HG03469 (cell line): ENCODE measurements around the gene IGFBP3.
"Not testable (repeated sequence)": the region's sequence is repeated elsewhere in the genome, so short reads cannot be mapped to it uniquely, and the experiment has no call there.

Experiments used
- ATAC-seq: cut with Tn5 transposase; IDR thresholded peaks from one replicate; pipeline ENCODE4 v1.9.1; 2021; ENCODE audit warnings: mild to moderate bottlenecking, moderate library complexity, moderate number of reproducible peaks; ENCODE audit not compliant: unreplicated experiment

The IGFBP3 gene

DNA sequence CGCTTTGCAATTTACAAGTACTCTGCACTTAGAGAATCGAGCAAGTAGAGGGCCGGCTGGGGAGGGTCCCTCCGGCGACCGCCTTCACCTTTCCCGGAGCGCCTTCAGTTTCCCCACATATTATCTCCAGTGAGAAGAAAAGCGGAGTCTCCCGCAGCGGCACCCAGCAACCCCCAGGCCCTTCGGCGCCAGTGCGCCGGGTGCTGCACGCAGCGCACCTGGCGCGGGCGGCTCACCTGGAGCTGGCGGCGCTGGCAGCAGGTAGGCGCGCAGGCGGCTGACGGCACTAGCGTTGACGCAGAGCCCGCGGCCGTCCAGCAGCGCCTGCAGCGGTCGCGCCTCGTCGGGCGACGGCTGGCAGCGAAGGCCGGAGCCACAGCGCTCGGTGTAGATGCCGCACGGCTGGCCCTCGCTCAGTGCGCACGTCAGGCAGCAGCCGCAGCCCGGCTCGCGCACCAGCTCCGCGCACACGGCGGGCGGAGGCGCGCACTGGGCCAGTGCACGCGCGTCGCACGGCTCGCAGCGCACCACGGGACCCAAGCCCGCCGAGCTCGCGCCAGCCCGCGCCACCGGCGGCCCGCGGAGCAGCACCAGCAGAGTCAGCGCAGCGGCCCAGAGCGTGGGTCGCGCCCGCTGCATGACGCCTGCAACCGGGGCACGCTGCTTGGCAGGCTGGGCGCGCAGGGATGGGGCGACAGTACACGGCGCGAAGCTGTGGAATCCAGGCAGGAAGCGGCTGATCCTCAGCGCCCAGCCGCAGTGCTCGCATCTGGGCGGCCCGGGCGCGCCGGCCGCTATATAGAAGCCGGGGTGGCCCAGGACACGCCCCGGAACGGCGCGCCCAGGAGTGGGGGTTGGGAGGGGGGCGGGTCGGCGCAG, at the start of gene IGFBP3:
TSS of gene IGFBP3 (minus strand) at position 771 of the 879 bp plus-strand sequence. CDS start at position 639, 132 bp downstream.
- no peak for ATAC-seq

- ATAC-seq = no peak
These were observed 49.4 kb upstream of the IGFBP3 start for GRCh38 chr7:45970454-45970853.

DNA sequence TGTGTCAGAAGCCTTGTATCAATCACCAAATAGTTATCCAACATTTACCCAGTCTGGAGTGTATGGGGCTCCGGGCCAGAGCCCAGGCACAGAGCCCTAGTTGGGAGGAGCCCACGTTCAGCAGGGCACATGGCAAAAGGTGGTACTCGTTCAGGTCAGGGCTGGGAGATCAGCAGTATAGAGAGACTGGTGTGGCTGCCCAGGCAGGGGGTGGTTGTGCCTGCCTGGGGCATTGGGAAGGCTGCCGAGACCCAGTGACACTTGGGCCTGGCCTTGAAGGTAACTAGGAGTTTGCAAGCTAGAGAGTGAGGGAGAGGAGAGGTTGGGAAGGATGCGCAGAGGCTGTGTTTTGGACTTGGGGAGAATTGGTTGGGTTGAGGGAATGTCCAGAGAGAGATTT, 48.9 kb upstream of the IGFBP3 start:
- ATAC-seq = no peak

DNA sequence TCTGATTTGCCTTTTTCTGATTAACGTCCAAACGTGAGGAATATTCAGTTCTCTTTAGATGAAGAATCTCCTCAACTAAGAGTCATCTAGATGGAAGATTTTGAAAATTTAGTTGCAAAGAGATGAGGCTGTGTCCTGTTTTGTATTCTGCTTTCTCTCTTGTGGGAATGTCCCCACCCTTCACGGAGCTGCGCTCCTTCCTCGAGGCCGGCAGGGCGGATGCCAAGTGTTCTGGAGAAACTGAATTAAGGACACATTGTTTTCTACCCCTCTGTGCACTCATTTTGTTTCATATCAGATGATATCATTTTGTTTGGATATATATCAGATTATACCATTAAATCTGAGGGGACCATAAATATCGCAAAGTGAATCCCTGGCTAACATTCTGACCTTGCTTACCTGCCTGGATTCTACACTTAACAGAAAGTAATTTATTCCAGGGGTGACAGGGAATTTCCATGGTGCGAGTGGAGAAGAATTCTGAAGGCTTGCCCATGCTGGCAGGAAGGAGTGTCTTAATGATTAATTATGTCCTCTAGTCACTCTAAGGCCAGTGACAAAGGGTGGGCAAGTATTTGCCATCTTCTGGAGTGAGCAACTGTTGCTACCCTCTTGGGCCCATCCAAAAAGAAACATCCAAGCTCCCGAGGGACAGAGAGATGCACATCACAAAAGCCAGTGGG, 47.9 kb upstream of the IGFBP3 start:
- ATAC-seq = no peak

DNA sequence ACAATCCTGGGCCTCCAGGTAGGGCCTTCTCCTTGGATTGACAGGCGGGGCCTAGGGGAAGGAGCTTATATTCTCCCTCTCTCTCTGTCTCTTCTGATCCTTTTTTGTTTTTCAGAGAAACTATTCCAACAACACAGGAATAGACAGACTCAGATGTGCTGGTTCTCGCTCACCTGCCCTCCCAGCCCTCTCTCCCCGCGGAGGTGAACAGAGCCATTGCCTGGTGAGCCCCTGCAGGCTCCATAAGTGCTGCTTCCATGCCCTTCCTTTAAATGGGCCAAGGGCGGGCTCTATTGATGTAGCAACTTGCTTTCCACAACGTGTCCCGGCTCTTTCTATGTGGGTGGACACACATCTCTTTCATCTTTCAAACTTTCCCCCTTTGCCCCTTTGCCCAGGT, 47.2 kb upstream of the IGFBP3 start:
- no peak for ATAC-seq

DNA sequence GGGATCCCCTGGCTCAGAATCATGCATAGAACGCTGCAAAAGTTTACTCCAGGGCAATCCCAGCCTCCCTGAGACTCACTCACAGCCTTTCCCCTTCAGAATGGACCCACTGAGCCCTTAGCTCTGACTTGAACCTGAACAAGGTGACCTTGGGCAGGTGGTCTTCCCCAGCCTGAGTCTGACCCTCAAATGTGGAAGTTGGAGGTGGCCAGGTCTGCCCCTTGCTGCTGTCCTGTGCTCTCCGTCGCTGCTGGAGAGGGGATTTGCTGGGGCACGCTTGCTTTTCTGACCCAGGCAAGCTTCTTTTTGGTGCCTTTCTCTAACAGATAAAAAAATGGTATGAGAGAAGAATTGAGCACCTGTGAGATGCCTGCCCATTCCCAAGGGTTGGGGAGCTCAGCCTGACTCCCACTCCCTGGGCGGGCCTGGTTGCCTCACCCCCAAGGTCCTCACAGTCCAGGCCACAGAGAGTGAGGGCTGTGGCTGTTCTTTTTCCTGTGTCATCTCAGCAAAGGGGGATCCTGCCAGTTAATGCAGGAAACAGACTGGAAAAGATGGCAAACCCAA, 46.6 kb upstream of the IGFBP3 start:
- no peak for ATAC-seq

GRCh38 chr7:45962861-45963260, 41.8 kb upstream of the IGFBP3 start:
- ATAC-seq = no peak

GRCh38 chr7:45957721-45958120, 36.6 kb upstream of the IGFBP3 start:
- no peak for ATAC-seq

DNA sequence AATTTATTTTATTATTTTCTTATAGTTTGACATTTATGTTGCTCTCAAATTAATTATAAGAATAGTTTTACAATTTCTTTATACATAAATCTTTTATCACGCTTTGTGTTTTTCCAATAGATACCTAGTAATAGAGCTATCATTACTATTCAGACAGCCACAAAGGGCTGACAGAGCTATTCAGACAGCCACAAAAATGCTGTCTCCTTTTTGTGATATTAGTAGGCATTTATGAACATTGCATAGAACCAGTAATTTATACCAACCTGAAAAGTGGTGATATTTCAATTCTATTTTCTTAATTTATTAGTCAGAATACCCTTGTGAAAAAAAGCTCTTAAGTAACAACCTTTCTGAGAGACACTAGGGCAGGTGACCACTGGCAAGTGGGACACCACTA, 34.2 kb upstream of the IGFBP3 start:
- ATAC-seq = no peak

- not testable (repeated sequence) for ATAC-seq
These were observed 32.0 kb upstream of the IGFBP3 start for GRCh38 chr7:45953055-45953454.

DNA sequence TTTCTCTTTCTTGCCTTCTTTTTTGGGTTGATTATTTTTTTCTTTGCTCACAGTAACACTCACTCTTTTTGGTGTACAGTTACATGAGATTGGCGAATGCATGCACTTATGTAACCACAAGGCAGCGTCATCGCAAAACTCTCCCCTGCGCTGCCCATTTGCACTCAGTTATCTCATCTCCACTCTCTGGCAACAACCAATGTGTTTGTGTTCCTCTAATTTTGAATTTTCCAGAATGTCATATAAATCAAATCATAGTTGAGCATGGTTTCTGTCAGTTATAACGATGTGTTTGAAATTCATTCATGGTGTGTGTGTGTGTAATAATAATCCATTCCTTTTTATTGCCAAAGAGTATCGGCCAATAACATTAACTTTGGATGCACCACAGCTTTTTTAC, 23.0 kb upstream of the IGFBP3 start:
- no peak for ATAC-seq

DNA sequence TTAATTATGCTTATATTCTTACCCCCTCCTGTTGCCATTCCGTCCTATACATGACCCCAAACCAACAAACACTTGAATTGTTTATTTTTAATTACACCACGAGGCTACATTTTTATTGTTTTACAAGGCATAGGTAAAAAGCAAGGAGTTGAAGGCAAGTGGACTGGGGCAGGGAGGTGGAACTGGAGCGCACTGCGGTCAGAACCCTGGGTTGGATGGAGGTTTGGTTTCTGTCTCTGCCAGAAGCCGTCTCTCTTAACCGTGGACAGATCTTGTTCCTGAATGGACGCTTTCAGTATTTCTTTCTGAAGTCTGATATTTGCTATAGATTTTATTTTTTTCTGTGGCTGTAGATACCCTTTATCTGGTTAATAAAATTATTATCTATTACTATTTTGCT, 19.9 kb upstream of the IGFBP3 start:
- ATAC-seq = no peak

DNA sequence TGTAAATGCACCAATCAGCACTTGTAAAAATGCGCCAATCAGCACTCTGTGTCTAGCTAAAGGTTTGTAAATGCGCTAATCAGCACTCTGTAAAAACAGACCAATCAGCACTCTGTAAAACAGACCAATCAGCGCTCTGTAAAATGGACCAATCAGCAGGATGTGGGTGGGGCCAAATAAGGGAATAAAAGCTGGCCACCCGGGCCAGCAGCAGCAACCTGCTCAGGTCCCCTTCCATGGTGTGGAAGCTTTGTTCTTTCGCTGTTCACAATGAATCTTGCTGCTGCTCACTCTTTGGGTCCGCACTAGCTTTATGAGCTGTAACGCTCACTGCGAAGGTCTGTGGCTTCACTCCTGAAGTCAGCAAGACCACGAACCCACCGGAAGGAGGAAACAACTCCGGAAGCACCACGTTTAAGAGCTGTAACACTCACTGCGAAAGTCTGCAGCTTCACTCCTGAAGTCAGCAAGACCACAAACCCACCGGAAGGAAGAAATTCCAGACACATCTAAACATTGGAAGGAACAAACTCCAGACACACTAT, 19.2 kb upstream of the IGFBP3 start:
- ATAC-seq = not testable (repeated sequence)

DNA sequence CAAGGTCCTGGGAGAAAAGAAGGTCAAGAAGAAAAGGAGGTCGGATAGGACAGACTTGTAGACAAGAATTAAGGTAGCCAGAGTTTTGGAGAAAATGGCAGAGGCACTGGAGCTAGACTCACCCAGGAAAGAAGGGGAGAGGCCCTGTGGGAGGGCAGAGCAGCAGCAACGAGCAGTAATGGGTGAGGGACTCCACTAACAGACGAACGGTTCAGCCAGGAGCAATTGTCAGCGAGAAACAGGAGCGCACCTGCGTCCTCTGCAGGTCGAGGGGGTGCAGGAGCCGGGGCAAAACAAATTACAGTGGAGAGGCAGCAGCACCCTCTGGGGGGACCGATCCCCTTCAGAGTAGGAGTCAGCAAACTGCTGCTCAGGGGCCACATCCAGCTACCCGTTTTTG, 18.5 kb upstream of the IGFBP3 start:
- no peak for ATAC-seq

DNA sequence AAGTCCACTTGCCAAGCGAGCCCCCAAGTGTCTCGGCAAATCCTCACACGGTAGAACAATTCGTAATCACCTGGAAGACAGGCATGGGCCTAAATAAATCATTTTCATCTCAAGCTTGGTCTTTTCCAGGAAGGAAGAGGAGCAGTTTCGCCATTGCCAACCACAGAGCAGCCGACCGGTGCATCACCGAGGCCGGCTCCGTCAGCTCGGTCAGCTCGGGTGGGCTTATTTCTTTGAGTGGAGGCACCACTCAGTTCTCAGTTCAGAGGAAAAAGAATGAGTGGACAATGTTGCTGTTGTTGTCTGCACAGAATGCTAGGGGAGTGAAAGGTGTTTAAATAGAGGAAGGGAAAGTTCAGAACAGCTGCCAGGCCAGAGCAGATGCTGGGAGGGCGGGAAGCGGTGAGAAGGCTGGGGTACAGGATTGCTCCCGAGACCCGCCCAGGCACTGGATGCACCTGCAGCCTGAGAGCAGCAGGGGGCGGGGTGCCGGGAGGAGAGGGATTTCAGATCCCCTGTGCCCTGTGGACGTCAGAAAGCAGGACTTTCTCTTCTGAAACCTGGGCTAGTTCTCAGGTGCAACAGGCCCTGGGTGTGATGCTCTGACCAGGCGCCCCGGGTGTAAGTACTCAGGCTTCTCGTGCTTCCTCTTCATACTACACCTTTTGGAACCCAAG, 17.7 kb upstream of the IGFBP3 start:
- no peak for ATAC-seq

GRCh38 chr7:45937862-45938261, 16.8 kb upstream of the IGFBP3 start:
- ATAC-seq = no peak

DNA sequence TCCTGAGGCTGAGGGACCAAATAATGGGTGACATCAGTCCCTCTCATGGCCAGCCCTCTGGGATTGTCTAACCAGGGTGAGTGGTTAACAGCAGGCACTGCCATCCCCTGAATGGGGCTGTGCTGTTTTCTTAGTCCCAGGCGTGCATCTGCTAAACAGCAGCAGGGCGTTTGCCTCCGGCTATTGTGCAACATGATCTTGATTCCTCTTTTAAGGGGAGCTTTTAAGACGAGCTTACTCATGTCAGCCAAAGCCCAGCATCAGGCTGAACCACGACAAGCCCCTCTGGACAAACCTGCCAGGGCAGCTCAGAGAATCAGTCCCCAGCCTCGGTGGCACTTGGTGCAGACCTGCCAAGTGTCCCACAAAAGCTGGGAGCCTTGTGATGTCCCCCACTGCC, 16.2 kb upstream of the IGFBP3 start:
- ATAC-seq = no peak

DNA sequence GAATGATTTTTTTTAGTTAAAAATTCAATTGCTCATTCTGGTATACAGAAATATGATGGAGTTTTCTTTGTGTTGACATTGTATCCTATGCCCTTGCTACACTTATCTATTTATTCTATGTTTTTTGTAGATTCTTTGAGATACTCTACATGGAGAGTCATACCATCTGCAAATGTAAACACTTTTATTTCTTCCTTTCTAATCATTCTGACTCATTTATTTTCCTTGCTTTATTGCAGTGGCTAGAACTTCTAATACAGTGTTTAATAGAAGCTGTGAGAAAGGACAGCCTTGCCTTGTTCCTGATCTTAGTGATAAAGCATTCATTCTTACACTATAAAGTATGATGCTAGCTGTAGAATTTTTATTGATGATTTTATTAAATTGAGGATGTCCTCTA, 9.9 kb upstream of the IGFBP3 start:
- no peak for ATAC-seq

GRCh38 chr7:45927721-45928120, 6.6 kb upstream of the IGFBP3 start:
- no peak for ATAC-seq

DNA sequence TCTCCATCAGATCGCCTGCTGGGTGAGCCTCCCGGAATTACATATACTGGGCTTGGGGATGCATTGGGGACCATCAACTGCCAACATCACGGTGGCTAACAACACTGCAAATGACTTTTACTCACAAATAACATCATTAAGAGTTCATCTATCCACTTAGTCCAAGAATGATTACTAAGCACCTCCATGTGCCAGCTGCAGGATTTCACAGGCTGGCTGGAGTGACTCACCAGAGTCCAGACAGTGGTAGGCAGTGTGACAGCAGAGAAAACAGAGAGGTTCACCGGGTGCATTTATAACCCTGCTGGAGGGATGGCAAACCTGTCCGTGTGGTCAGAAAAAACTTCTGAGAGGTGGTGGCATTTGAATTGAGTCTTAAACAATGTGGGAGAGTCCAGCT, 3.2 kb upstream of the IGFBP3 start:
- no peak for ATAC-seq

GRCh38 chr7:45923818-45924217, 2.7 kb upstream of the IGFBP3 start:
- no peak for ATAC-seq
